HCT116 (cell line): Measurements from ENCODE around the gene FOXJ2. TPM values are rescaled to one million over a fixed set of nuclear protein-coding genes. Genes with fewer than 3 reads are reported as not detected.

Experiments
- ATAC-seq: fragments of 200-7000 bp; cut with Tn5 transposase; 2 replicates; pipeline ENCODE4 v1.9.1; 2020; ENCODE audit warnings: mild to moderate bottlenecking, moderate library complexity
- BruUV-seq: library from RNA; stranded (reverse); fragments of 400-500 nt; replicated peaks from 2 replicates; lab custom pipeline; 2021; lab: Mats Ljungman, UMichigan
- CTCF ChIA-PET: fragments of 300-600 bp; sonication (Branson Sonifier 250); formaldehyde crosslinking; loops from one replicate; lab custom pipeline; 2021; ENCODE audit warnings: antibody characterized with exemption; lab: Charles Lee
- POLR2A ChIA-PET: fragments of 300-600, 350-600 bp; sonication (Branson Sonifier 250); formaldehyde crosslinking; loops from one replicate; lab custom pipeline; 2021; ENCODE audit warnings: antibody characterized with exemption; lab: Charles Lee
- RAD21 ChIA-PET, 2 experiments: fragments of 300-600 bp; sonication (Branson Sonifier 250); formaldehyde crosslinking; loops; one replicate each; lab custom pipeline; 2023; ENCODE audit warnings: low total read pairs in 2 of 2; ENCODE audit not compliant: uncharacterized antibody in 2 of 2, unreplicated experiment in 2 of 2, low non-redundant PET in 1 of 2; lab: Charles Lee
- DNase-seq: peaks from one replicate; pipeline ENCODE4 v3.0.0-alpha.2; 2010; ENCODE audit warnings: low read depth, low spot score
- H2AFZ ChIP-seq: fragments of 200-600 bp; shearing (Covaris generic), sonication (generic); 2 replicates; pipeline ENCODE4 v1.6.1; 2017; ENCODE audit warnings: low read depth, mixed run types, mixed read lengths, antibody characterized with exemption, low read length; ENCODE audit not compliant: poor library complexity, severe bottlenecking
- H3K27ac ChIP-seq: 2 replicates; pipeline ENCODE4 v1.5.1; 2012; ENCODE audit warnings: low read depth, low read length
- H3K27me3 ChIP-seq: fragments of 200-600 bp; sonication (generic); 2 replicates; pipeline ENCODE4 v1.6.1; 2016; ENCODE audit warnings: mixed run types, low read length, mixed read lengths; ENCODE audit not compliant: insufficient read depth
- H3K36me3 ChIP-seq, 2 experiments: fragments of 200-500 bp in 1 of 2; fragments of 200-600 bp in 1 of 2; sonication (Bioruptor generic) in 1 of 2; sonication (generic) in 1 of 2; 2 replicates each; pipeline versions ENCODE4 v1.5.1 to v1.6.1; 2014 to 2016; ENCODE audit warnings: low read length in 2 of 2, inconsistent platforms in 1 of 2, mixed read lengths in 1 of 2, mixed run types in 1 of 2; ENCODE audit not compliant: insufficient read depth in 2 of 2, control insufficient read depth in 1 of 2
- H3K4me1 ChIP-seq, 2 experiments: fragments of 200-600 bp in 1 of 2; sonication (generic) in 1 of 2; 2 replicates each; pipeline versions ENCODE4 v1.5.1 to v1.6.1; 2012 to 2017; ENCODE audit warnings: low read length in 2 of 2, inconsistent platforms in 1 of 2, mild to moderate bottlenecking in 1 of 2, mixed read lengths in 1 of 2, mixed run types in 1 of 2, moderate library complexity in 1 of 2; ENCODE audit not compliant: insufficient read depth in 2 of 2, control insufficient read depth in 1 of 2
- H3K4me2 ChIP-seq: fragments of 200-600 bp; sonication (generic); 2 replicates; pipeline ENCODE4 v1.6.1; 2017; ENCODE audit warnings: mixed run types, low read length, mixed read lengths
- H3K4me3 ChIP-seq, 2 experiments: fragments of 200-600 bp in 1 of 2; sonication (generic) in 1 of 2; replicated peaks in 1 of 2; 2 replicates each; pipeline ENCODE4 v1.5.1; 2011 to 2016; ENCODE audit warnings: low read length in 2 of 2, control low read depth in 1 of 2, low read depth in 1 of 2, mild to moderate bottlenecking in 1 of 2, mixed read lengths in 1 of 2, mixed run types in 1 of 2
- H3K79me2 ChIP-seq: fragments of 200-600 bp; sonication (generic); 2 replicates; pipeline ENCODE4 v1.6.1; 2017; ENCODE audit warnings: mild to moderate bottlenecking, mixed run types, low read length, moderate library complexity, mixed read lengths; ENCODE audit not compliant: insufficient read depth
- H3K9ac ChIP-seq: fragments of 200-600 bp; sonication (generic); 2 replicates; pipeline ENCODE4 v1.6.1; 2016; ENCODE audit warnings: low read length, mixed read lengths
- H3K9me2 ChIP-seq: fragments of 200-600 bp; sonication (generic), shearing (Covaris generic); 2 replicates; pipeline ENCODE4 v1.6.1; 2017; ENCODE audit warnings: mixed run types, mild to moderate bottlenecking, moderate library complexity; ENCODE audit not compliant: insufficient read depth
- H3K9me3 ChIP-seq, 2 experiments: fragments of 200-500 bp in 1 of 2; fragments of 200-600 bp in 1 of 2; sonication (Bioruptor generic) in 1 of 2; sonication (generic) in 1 of 2; 2 replicates each; pipeline ENCODE4 v1.6.1; 2014 to 2017; ENCODE audit warnings: low read length in 2 of 2, mixed read lengths in 2 of 2, inconsistent platforms in 1 of 2, low read depth in 1 of 2, mild to moderate bottlenecking in 1 of 2, mixed run types in 1 of 2, moderate library complexity in 1 of 2; ENCODE audit not compliant: control insufficient read depth in 1 of 2, insufficient read depth in 1 of 2
- H4K20me1 ChIP-seq: fragments of 200-600 bp; sonication (generic), shearing (Covaris generic); 2 replicates; pipeline ENCODE4 v1.6.1; 2017; ENCODE audit warnings: mixed run types, mild to moderate bottlenecking, moderate library complexity; ENCODE audit not compliant: insufficient read depth
- ELF1 ChIP-seq: IDR thresholded peaks from 2 replicates; pipeline ENCODE4 v1.6.1; 2012; ENCODE audit warnings: low read depth, borderline replicate concordance
- FOSL1 ChIP-seq: IDR thresholded peaks from 2 replicates; pipeline ENCODE4 v1.6.1; 2012; ENCODE audit warnings: low read depth
- SIN3A ChIP-seq: IDR thresholded peaks from 2 replicates; pipeline ENCODE4 v1.6.1; 2012; ENCODE audit warnings: low read depth
- SP1 ChIP-seq: IDR thresholded peaks from 2 replicates; pipeline ENCODE4 v1.6.1; 2012; ENCODE audit warnings: low read depth
- intact Hi-C: fragments of 100-400 bp; cut with micrococcal nuclease; formaldehyde crosslinking; loops from 2 replicates; pipeline ENCODE4 v1.10.0; 2022
- total RNA-seq: library from RNA; stranded (reverse); gene quantifications from one replicate; pipeline ENCODE4 v1.2.1, GENCODE V29; 2021; ENCODE audit not compliant: unreplicated experiment
- TF ChIP-seq, protein P1 (sequence below): IDR thresholded peaks from 2 replicates; pipeline ENCODE4 v1.6.1; 2012; ENCODE audit warnings: low read depth

FOXJ2 gene
- total RNA-seq, 1 experiment from 2014 or later: 20.3 TPM

- ChIA-PET CTCF (interaction anchor here (1.2 kb wide), 1 partner anchor 30 kb away, joined by 3 read pairs; no protein-coding TSS in a partner anchor), POLR2A (no interaction called here)
Measured at GRCh38 chr12:8047842-8048241, 15.3 kb downstream of the FOXJ2 start.

More at GRCh38 chr12:8047842-8048241, 15.3 kb downstream of the FOXJ2 start:
- H3K9me2 ChIP-seq: no peaks in the 10 kb centered on the region
- no peaks in the 10 kb centered on the region for H3K79me2 ChIP-seq
- H3K4me2 ChIP-seq: no peak overlapping the region
- BruUV-seq: no TSS peak
- H3K36me3 ChIP-seq: peaks cover 21 to 43% of the 10 kb centered on the region in 2 experiments; a peak in 3 of 4 replicates
- H3K4me3 ChIP-seq: no peak overlapping the region
- H4K20me1 ChIP-seq: no peaks in the 10 kb centered on the region
- no peaks in the 10 kb centered on the region for H3K27me3 ChIP-seq
- no peak overlapping the region for H2AFZ ChIP-seq
- H3K4me1 ChIP-seq: no peaks in the 10 kb centered on the region
- no peaks in the 10 kb centered on the region for H3K9me3 ChIP-seq
- no peak for DNase-seq
- intact Hi-C loops: loop anchor here (2.0 kb wide), 1 partner anchor 31 kb away; no protein-coding TSS in a partner anchor
- TF ChIP-seq, protein P1, sequence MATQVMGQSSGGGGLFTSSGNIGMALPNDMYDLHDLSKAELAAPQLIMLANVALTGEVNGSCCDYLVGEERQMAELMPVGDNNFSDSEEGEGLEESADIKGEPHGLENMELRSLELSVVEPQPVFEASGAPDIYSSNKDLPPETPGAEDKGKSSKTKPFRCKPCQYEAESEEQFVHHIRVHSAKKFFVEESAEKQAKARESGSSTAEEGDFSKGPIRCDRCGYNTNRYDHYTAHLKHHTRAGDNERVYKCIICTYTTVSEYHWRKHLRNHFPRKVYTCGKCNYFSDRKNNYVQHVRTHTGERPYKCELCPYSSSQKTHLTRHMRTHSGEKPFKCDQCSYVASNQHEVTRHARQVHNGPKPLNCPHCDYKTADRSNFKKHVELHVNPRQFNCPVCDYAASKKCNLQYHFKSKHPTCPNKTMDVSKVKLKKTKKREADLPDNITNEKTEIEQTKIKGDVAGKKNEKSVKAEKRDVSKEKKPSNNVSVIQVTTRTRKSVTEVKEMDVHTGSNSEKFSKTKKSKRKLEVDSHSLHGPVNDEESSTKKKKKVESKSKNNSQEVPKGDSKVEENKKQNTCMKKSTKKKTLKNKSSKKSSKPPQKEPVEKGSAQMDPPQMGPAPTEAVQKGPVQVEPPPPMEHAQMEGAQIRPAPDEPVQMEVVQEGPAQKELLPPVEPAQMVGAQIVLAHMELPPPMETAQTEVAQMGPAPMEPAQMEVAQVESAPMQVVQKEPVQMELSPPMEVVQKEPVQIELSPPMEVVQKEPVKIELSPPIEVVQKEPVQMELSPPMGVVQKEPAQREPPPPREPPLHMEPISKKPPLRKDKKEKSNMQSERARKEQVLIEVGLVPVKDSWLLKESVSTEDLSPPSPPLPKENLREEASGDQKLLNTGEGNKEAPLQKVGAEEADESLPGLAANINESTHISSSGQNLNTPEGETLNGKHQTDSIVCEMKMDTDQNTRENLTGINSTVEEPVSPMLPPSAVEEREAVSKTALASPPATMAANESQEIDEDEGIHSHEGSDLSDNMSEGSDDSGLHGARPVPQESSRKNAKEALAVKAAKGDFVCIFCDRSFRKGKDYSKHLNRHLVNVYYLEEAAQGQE: no peak
- TF ChIP-seq SP1 (no peak), FOSL1 (no peak), ELF1 (no peak), SIN3A (no peak)
- H3K9ac ChIP-seq: no peak overlapping the region
- RAD21 ChIA-PET: no interaction called here
- no peak overlapping the region for H3K27ac ChIP-seq
- ATAC-seq: no peak
